NOMO-1 treated with DMSO at 0.1 percent for 48 hours (cell line): Measurements from ENCODE around the gene SRPK2.
"Not testable (repeated sequence)": the region's sequence is repeated elsewhere in the genome, so short reads cannot be mapped to it uniquely, and the experiment has no call there.

Experiments used
- DNase-seq: peaks from one replicate; lab custom pipeline; 2025; ENCODE audit not compliant: unreplicated experiment; lab: John Stamatoyannopoulos, UW

The SRPK2 gene

GRCh38 chr7:105268511-105269392 is 120.0 kb downstream of the SRPK2 start:
- DNase-seq, result peak; percentile 38

DNA sequence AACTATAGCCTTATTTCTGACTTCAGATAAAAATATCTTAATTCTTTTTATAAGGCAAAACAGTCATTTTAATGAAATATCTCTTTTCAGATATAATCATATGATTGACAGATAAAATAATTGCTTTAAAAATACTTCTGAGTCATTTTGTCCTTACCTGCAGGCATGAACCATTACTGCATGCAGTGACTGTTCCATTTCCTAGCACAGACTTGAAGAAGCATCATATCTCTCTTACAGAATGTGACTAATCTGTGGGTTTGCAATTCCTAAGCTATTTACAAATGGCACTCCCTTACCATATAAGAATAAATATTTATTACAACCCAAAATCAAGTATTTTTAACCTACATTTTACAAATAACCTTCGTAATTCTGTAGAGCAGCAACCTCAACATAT is 120.7 kb downstream of the SRPK2 start:
- DNase-seq, result no peak

GRCh38 chr7:105267244-105267643 is 121.5 kb downstream of the SRPK2 start:
- no peak for DNase-seq

- no peak for DNase-seq
These were observed 124.0 kb downstream of the SRPK2 start for GRCh38 chr7:105264707-105265106.

- DNase-seq, result no peak
These were observed 127.0 kb downstream of the SRPK2 start for GRCh38 chr7:105261689-105262088.

DNA sequence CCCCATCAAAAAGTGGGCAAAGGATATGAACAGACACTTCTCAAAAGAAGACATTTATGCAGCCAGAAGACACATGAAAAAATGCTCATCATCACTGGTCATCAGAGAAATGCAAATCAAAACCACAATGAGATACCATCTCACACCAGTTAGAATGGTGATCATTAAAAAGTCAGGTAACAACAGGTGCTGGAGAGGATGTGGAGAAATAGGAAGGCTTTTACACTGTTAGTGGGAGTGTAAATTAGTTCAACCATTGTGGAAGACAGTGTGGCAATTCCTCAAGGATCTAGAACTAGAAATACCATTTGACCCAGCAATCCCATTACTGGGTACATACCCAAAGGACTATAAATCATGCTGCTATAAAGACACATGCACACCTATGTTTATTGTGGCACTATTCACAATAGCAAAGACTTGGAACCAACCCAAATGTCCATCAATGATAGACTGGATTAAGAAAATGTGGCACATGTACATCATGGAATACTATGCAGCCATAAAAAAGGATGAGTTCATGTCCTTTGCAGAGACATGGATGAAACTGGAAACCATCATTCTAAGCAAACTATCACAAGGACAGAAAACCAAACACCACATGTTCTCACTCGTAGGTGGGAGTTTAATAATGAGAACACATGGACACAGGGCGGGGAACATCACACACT is 128.4 kb downstream of the SRPK2 start:
- DNase-seq, result not testable (repeated sequence)

GRCh38 chr7:105258919-105259318 is 129.8 kb downstream of the SRPK2 start:
- not testable (repeated sequence) for DNase-seq

- no peak for DNase-seq
These were observed 131.4 kb downstream of the SRPK2 start for GRCh38 chr7:105257338-105257737.

DNA sequence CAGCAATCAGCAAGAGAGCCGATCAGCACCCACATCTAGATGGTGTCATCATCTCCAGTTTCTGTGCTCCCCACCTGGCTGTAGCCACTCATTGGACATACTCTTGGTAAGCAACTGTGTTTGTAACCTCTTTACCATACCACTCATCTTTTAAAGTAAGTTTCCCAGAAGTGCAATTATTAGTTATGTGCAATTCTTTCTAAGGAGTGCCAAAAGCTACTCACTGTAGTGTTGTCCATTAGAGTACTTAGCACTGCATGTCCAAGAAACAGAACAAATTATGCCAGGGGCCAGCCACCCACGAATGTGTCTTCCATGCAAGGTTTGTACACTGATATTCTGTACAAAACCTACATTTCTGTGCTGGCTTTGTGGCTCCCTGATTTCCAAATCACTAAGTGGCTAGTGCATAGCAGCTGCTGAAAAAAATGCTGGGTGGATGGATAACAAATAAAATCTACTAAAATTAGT is 131.9 kb downstream of the SRPK2 start:
- DNase-seq, result no peak

DNA sequence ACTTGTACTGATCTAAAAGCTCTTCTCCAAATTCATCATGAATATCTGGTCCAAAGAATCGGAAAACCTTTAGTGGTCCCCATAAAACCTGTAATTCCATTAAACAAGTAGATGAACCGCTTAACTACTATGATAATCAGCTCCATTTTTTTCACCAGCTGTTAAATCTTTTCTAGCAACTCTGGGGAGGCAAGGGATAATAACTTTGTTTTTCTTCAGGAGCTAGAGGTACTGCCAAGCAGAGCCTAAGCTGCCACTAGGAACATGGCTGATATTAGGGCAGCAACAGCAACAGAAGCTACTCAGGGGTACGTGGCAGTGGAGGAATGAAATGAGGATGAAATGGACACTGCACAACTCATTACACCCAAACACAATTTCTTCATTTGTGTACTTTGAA is 138.0 kb downstream of the SRPK2 start:
- no peak for DNase-seq

DNA sequence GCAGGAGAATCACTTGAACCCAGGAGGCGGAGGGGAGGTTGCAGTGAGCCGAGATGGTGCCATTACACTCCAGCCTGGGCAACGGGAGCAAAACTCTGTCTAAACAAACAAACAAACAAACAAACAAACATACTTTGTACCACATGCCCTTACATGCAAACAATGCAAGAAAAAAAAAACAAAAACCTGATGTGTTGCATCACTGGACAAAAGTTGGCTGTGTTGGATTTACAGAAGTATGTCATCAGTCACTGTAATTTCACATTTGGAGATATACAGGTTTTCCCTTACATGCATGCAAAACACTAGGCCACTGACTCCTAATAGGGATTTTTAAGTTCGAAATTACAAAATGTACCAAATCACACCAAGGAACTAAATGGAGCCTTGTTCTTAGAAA is 138.5 kb downstream of the SRPK2 start:
- DNase-seq, result no peak

GRCh38 chr7:105249216-105249615 is 139.5 kb downstream of the SRPK2 start:
- no peak for DNase-seq

DNA sequence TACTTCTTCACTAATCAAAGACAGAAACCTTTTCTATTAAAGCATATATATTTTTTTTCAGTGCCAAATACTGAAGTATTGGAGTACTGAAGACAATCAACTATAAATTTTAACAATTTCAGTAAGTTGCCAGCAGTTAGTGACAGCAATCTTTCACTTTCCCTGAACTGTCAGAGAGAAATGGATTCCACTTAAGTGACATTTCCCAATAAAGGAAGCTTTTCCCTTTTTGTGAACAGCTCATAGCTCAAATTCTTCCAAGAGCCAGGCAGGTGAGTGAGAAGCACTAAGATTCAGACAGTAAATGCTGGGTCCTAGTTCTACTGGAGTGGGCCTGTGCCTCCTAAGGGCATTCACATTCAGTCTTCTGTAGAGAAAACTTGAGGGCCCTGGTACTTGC is 142.0 kb downstream of the SRPK2 start:
- DNase-seq, result no peak

GRCh38 chr7:105246256-105246655 is 142.5 kb downstream of the SRPK2 start:
- DNase-seq, result no peak

GRCh38 chr7:105245398-105246114 is 143.2 kb downstream of the SRPK2 start:
- DNase-seq, result no peak

DNA sequence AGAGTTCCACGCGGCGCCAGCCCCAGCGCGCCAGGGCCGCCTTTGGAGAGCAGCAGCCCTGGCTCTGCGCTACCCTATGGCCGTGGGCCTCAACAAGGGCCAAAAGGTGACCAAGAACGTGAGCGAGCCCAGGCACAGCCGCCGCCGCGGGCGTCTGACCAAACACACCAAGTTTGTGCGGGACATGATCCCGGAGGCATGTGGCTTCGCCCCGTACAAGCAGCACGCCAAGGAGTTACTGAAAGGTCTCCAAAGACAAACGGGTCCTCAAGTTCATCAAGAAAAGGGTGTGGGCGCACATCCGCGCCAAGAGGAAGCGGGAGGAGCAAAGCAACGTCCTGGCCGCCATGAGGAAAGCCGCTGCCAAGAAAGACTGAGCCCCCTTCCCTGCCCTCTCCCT is 144.1 kb downstream of the SRPK2 start:
- DNase-seq, result no peak

GRCh38 chr7:105241198-105241597 is 147.5 kb downstream of the SRPK2 start:
- DNase-seq, result no peak

DNA sequence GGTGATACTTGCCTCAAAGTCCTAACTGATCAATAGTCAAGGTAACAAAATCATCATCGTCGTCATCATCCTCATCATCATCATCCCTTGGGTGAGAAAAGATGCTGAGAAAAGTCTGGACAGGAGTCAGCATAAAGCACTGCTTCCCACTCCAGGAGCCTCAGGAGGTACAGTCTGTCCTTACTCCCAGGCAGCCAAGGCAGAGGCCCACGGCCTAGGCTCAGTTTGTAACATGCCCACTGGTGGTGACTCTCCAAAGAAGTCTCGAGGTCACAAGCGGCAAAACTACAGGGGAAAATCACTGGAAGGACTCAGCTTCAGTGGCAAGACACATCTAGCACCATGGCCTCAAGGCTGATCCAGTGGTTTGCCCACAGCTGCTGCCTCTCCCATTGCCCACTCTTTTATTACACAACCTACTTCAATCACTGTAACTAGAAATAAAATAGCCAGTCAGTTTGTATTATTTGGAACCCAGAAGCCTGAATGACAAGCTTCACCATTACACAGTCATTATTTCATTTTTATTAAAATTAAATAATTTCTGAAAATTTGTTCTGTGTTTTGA is 150.4 kb downstream of the SRPK2 start:
- no peak for DNase-seq

- no peak for DNase-seq
These were observed 153.8 kb downstream of the SRPK2 start for GRCh38 chr7:105234886-105235285.

DNA sequence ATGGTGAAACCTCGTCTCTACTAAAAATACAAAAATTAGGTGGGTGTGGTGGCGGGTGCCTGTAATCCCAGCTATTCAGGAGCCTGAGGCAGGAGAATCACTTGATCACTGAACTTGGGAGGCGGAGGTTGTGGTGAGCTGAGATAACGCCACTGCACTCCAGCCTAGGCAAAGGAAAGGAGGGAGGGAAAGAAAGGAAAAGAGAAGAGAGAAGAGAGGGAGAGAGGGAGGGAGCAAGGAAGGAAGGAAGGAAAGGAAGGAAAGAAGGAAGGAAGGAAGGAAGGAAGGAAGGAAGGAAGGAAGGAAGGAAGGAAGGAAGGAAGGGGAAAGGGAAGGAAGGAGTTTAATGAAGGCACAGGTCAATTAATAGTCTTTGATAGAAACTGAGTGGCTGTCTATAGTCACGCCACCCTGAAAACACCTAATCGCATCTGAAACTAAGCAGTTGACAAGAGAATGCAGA is 155.9 kb downstream of the SRPK2 start:
- DNase-seq, result not testable (repeated sequence)

GRCh38 chr7:105230486-105230885 is 158.2 kb downstream of the SRPK2 start:
- DNase-seq, result no peak
